Uterus (tissue), 4 donors: ENCODE results near the gene RAVER2. TPM values are rescaled to one million over a fixed set of nuclear protein-coding genes. Genes with fewer than 3 reads are reported as not detected.

Source experiments
- DNase-seq, 2 donors: peaks; one replicate each; pipeline ENCODE4 v3.0.0-alpha.2; 2019 to 2020
- H3K27ac ChIP-seq, 2 donors: fragments of 200-600 bp; sonication (generic); 1 replicate in 1 of 2; 2 replicates in 1 of 2; pipeline ENCODE4 v1.5.1; 2016 to 2018
- H3K27me3 ChIP-seq, 2 donors: fragments of 200-600 bp; sonication (generic); one replicate each; pipeline ENCODE4 v1.5.1; 2018 to 2019; ENCODE audit warnings: control low read depth in 1 of 2
- H3K36me3 ChIP-seq, 2 donors: fragments of 200-600 bp; sonication (generic); one replicate each; pipeline ENCODE4 v1.5.1; 2019; ENCODE audit warnings: control low read depth in 1 of 2
- H3K4me1 ChIP-seq, 2 donors: fragments of 200-600 bp; sonication (generic); one replicate each; pipeline ENCODE4 v1.5.1; 2018 to 2019; ENCODE audit warnings: control low read depth in 1 of 2
- H3K4me3 ChIP-seq, 2 donors: fragments of 200-600 bp; sonication (generic); 1 replicate in 1 of 2; 2 replicates in 1 of 2; pipeline ENCODE4 v1.5.1; 2018 to 2019; ENCODE audit warnings: mild to moderate bottlenecking in 1 of 2
- H3K9me3 ChIP-seq, 2 donors: fragments of 200-600 bp; sonication (generic); one replicate each; pipeline ENCODE4 v1.5.1; 2019; ENCODE audit warnings: control low read depth in 1 of 2
- CTCF ChIP-seq, 4 experiments: fragments of 200-600 bp in 2 of 4; fragments of 450-650 bp in 2 of 4; sonication (generic) in 2 of 4; IDR thresholded peaks; one replicate each; pipeline ENCODE4 v1.5.1; 2016 to 2019; ENCODE audit warnings: antibody characterized with exemption in 4 of 4, mild to moderate bottlenecking in 2 of 4, moderate library complexity in 1 of 4
- POLR2A ChIP-seq, 2 donors: fragments of 450-650 bp; IDR thresholded peaks; one replicate each; pipeline ENCODE4 v1.6.1; 2016; ENCODE audit warnings: antibody characterized with exemption in 2 of 2, mild to moderate bottlenecking in 1 of 2, moderate library complexity in 1 of 2
- intact Hi-C: fragments of 100-400 bp; cut with DNase I; formaldehyde crosslinking; loops from one replicate; pipeline ENCODE4 v1.15.1; 2023; ENCODE audit warnings: low total_unique reads
- total RNA-seq, 4 donors: library from RNA; depleted of rRNA in 3 of 4; stranded (reverse); fragments of >200 nt in 3 of 4; gene quantifications; one replicate each; pipeline versions ENCODE4 v1.1.0 to v1.2.4, GENCODE V29; 2014 to 2023
- donor health status: DM: yes; HTN: yes; CAD: no.

RAVER2 gene
- total RNA-seq, 4 donors from 2014 or later, result 10.6 to 24.0 (median 18.9) TPM

- DNase-seq, result no peak
- Histone ChIP-seq H3K27me3 (no peaks in the 10 kb centered on the region), H3K36me3 (no peaks in the 10 kb centered on the region), H3K9me3 (no peaks in the 10 kb centered on the region), H3K27ac (no peak overlapping the region), H3K4me1 (no peaks in the 10 kb centered on the region), H3K4me3 (no peak overlapping the region)
- intact Hi-C loops, result no loop called here
- no peak for TF ChIP-seq POLR2A (IDR thresholded peaks at IDR 0.05)
- TF ChIP-seq CTCF (IDR thresholded peaks at IDR 0.05), result no peak
Observed at GRCh38 chr1:64873576-64873975, 128.7 kb downstream of the RAVER2 start.

- DNase-seq, result no peak
- intact Hi-C loops, result no loop called here
- Histone ChIP-seq H3K27ac (no peak overlapping the region), H3K36me3 (no peaks in the 10 kb centered on the region), H3K9me3 (no peaks in the 10 kb centered on the region), H3K4me3 (no peak overlapping the region), H3K27me3 (no peaks in the 10 kb centered on the region), H3K4me1 (no peaks in the 10 kb centered on the region)
- TF ChIP-seq CTCF (IDR thresholded peaks at IDR 0.05) (no peak), POLR2A (IDR thresholded peaks at IDR 0.05) (no peak)
Observed at GRCh38 chr1:64874666-64875065, 129.8 kb downstream of the RAVER2 start.

GRCh38 chr1:64875101-64875500 lies 130.2 kb downstream of the RAVER2 start:
- H3K27ac ChIP-seq, result no peak overlapping the region
- H3K4me3 ChIP-seq, result no peak overlapping the region
- DNase-seq, result no peak
- H3K27me3 ChIP-seq, result no peaks in the 10 kb centered on the region
- no peaks in the 10 kb centered on the region for H3K4me1 ChIP-seq
- TF ChIP-seq POLR2A (IDR thresholded peaks at IDR 0.05) (no peak), CTCF (IDR thresholded peaks at IDR 0.05) (no peak)
- no peaks in the 10 kb centered on the region for H3K9me3 ChIP-seq
- no peaks in the 10 kb centered on the region for H3K36me3 ChIP-seq
- intact Hi-C loops, result no loop called here

GRCh38 chr1:64875606-64876005 lies 130.7 kb downstream of the RAVER2 start:
- Histone ChIP-seq H3K9me3 (no peaks in the 10 kb centered on the region), H3K27ac (no peak overlapping the region), H3K36me3 (no peaks in the 10 kb centered on the region), H3K4me3 (no peak overlapping the region), H3K4me1 (no peaks in the 10 kb centered on the region), H3K27me3 (no peaks in the 10 kb centered on the region)
- intact Hi-C loops, result no loop called here
- DNase-seq, result no peak
- TF ChIP-seq POLR2A (IDR thresholded peaks at IDR 0.05) (no peak), CTCF (IDR thresholded peaks at IDR 0.05) (no peak)

GRCh38 chr1:64877151-64877550 lies 132.3 kb downstream of the RAVER2 start:
- no peak for DNase-seq
- TF ChIP-seq POLR2A (IDR thresholded peaks at IDR 0.05), result no peak
- Histone ChIP-seq H3K27ac (no peak overlapping the region), H3K27me3 (no peaks in the 10 kb centered on the region), H3K9me3 (no peaks in the 10 kb centered on the region), H3K4me1 (no peaks in the 10 kb centered on the region), H3K36me3 (no peaks in the 10 kb centered on the region), H3K4me3 (no peak overlapping the region)
- intact Hi-C loops, result no loop called here

- no peaks in the 10 kb centered on the region for H3K9me3 ChIP-seq
- intact Hi-C loops, result no loop called here
- H3K27ac ChIP-seq, result no peak overlapping the region
- H3K4me3 ChIP-seq, result no peak overlapping the region
- no peaks in the 10 kb centered on the region for H3K36me3 ChIP-seq
- no peaks in the 10 kb centered on the region for H3K4me1 ChIP-seq
- no peak for TF ChIP-seq POLR2A (IDR thresholded peaks at IDR 0.05)
- TF ChIP-seq CTCF (IDR thresholded peaks at IDR 0.05), result no peak
- DNase-seq, result no peak
- H3K27me3 ChIP-seq, result no peaks in the 10 kb centered on the region
Observed at GRCh38 chr1:64877598-64877997, 132.7 kb downstream of the RAVER2 start.
